HG03025 (cell line): ENCODE results near the gene TMED1.

Experiments used
- ATAC-seq: cut with Tn5 transposase; IDR thresholded peaks from one replicate; pipeline ENCODE4 v1.9.1; 2021; ENCODE audit warnings: mild to moderate bottlenecking, moderate library complexity; ENCODE audit not compliant: unreplicated experiment, low FRiP score

Gene TMED1

DNA sequence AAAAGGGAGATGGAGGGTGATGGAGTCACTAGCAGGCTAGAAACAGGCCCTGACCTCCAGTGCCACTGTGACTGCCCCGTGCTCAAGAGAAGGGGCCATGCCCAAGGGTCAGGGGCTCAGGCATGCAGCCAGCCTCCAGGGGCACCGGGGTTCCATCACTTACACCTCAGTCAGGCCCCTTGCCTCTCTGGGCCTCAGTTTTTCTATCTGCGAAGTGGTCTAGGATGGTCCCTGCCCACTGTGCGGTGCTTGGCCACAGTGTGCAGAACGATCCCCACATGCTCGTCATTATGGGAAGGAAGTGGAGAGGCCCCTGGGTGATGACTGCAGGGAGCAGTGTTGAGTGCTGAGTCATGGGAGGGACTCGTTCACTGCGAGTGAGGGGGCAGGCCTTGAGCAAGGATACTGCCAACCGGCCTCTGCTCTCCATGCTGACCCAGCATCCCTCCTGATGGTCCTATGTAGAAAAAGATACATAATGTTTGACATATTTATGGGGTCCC is 23.1 kb downstream of the TMED1 start:
- no peak for ATAC-seq

DNA sequence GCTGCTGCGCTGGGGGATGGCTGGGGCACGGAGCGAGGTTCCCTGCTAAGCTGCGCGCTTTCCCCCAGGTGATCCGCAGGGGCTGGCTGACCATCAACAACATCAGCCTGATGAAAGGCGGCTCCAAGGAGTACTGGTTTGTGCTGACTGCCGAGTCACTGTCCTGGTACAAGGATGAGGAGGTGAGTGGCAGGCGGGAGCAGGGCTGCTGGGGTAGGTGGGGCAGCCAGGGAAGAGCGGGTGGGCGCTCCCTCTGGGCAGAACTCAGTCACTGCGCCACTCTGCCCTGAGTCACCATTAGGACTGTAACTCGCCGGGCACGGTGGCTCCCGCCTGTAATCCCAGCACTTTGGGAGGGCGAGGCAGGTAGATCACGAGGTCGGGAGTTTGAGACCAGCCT is 23.8 kb downstream of the TMED1 start:
- no peak for ATAC-seq

DNA sequence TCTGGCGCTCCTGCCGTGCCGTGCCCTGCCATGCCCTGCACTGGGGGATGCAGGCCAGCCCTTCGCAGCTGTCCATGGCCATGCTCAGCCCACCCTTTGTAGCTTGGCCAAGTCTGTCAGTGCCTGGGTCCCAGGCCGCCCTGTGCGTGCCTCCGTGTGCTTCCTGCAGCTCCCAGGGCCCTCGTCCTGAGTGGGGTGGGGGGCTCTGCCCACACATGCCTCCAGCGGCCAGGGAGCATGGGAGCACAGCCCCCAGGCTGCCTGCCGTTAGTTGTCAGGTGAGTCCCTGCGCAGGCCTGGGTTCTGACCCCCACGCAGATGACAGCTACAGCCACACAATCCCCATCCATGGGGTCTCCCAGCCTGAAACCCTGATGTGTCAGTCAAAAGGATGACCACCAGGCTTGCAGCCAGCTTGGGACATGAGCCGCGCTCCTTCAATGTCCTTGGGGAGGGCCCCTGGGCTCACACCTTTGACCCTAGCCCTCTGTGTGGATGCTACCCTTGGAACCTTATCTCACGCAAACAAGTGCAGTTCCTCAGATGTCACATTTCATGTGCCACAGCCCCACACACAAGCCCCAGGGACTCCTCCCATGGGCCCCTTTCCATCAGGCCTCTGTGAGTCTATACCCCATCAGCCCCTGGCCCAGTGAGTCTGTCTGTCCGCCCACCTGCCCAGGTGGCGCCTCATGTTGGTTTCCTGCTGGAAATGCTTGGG is 24.5 kb downstream of the TMED1 start:
- no peak for ATAC-seq

DNA sequence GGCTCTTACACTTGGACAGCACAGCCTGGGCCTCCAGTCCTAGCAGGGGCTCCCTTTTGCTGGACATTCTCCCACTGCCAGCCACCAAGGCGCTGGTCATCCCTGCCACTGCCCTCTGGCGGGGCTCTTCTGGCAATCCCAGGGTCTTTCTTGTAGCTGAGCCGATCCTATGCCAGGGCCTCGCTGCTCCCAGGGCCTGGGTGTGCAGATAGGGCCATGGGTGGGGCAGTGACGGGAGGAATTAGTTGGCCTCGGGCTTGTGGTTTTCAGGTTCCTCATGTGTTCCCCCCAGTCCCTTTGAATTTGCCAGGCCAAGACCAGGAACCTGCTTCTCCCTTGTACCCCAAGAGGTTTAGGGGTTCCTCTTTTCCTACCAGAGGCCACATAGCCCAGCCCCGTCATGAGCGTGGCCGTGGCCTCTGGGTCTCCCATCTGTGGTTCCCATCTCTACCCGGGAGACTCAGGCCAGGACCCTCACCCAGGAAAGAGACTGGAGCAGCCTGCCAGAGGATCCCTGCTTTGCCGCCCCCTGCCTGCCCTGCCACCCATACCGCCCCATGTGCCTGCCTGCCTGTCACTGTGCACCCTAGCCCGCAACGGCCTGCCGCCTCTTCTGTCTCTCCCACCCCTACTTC is 26.2 kb downstream of the TMED1 start:
- no peak for ATAC-seq

DNA sequence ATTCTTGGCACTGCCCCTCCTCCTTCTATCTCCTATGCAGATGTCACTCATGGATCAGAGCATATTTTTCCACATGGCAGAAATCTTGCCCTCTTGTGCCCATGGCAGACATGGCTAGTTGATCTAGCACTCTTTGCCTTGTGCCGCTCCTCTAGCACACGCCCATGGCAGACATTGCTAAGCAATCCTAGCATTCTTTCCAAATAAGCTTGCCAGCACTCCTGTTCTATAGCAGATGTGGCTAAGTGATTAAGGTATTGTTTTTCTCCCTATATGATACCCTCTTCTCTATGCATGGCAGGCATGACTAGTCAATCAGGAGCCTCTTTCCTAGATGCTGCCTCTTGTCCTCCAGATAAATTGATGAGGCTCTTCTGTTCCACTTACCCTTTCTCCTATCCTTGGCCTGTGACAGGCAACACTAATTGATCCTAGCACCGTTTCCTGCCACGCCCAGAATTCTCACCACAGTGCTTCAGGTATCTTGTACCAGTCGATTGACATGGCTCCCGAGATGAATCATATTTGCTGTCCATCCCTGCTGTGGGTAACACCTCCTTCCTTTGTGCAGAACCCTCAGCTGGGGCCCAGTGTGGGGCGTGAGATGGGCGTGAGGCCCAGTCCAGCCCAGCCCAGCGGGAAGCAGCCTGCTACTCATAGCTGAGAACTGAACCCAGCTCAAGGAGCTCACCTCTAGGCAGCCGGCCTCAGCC is 26.9 kb downstream of the TMED1 start:
- no peak for ATAC-seq

DNA sequence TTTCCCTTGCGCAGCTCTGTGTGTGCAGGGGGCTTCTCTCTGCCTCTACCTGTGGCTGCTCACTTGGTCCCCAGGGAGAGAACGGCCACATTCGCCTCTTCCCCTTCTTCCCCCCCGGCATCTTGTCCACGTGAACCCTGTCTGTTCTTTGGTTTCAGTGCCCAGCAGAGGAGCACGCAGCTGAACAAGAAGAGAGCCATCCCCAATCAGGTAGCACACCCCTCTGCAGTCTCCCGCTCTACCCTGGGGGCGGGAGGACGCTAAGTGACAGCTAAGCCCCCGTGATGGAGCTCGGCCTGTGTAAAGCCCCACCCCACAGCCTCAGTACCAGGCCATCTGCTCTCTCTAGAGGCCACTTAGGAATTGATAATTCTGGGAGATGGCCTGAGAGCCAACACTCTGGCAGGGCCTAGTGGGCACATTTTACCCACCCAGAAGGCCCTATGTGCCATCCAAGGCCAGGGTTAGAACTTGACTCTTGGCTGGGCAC is 30.2 kb downstream of the TMED1 start:
- no peak for ATAC-seq

DNA sequence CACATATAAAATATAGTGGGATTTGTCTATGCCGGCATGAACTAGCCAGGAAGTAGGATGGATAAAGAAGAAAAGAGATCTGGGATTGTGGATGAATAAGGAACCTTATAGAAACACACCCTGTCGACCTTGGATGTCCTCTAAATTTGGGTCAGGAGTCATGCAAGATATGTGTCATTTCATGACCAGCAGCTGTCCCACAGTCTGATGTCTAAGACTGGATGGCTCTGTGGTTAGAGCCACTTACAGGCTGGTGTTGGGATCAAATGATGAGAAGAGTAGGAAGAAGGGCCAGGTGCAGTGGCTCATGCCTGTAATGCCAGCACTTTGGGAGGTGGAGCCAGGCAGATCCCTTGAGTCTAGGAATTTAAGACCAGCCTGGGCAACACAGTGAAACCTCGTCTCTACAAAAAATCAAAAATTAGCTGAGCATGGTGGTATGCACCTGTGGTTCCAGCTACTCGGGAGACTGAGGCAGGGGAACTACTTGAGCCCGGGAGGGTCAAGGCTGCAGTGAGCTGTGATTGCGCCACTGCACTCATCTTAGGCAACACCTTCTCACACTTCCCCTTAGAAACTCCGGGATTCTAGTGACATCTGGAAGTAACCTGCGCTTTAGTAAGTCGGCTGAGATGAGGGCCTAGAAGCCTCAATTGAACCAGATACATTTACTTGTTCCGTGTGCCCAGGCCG is 30.8 kb downstream of the TMED1 start:
- ATAC-seq, result no peak

DNA sequence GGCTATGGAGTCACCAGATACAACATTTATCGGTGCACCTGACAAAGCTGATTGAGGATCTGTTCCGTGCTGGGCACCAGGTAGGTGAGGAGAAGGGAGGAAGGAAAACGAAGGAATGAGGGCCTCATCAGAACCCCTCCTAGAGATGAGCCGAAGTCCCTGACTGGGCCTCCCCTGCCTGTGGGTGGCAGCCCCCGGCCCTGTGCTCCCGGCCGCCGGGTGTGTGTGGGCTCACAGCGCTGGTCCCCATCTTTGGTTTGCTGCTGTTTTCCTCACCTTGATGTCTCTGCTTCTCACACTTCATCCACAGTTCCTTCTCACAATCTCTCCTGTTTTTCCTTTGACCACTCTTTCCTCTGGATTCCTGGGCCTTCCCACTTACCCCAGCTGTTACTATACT is 32.8 kb downstream of the TMED1 start:
- no peak for ATAC-seq

DNA sequence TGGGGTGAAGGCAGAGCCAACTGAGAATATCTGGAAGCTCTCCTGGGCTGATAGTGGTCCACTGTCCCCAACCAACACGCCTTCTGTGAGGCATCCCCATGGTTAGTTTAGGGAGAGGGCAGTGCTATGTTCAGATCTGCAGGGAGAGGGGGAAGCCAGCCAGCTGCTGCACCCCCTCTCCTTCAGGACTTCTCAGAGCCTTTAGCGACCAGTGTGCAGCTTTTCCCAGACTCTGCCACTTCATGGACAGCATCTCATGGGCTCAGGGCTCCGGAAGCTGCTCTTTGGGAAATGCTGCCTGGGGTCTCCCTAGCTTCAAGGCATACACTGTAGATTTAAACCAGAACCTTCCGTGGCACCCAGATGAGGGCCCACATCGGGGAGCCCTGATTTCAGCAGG is 33.5 kb downstream of the TMED1 start:
- ATAC-seq, result no peak

DNA sequence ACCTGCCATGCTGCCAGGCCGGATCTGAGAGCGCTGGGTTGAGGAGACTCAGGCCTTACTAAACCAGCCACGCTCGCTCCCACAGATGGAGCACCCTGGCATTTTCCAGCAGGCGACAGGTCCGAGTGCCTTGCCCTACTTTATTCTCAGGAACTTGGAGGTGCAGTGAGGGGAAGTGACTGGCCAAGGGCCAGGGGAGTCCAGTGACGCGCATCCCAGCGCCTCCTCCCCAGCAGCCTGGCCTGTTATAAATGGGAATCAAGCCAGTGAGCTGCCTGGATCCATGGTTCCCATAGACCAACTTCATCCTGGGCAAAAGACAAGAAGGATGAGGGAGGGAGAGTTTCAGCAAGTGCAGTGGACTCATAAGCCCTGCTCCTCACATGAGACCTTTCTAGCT is 35.5 kb downstream of the TMED1 start:
- no peak for ATAC-seq

DNA sequence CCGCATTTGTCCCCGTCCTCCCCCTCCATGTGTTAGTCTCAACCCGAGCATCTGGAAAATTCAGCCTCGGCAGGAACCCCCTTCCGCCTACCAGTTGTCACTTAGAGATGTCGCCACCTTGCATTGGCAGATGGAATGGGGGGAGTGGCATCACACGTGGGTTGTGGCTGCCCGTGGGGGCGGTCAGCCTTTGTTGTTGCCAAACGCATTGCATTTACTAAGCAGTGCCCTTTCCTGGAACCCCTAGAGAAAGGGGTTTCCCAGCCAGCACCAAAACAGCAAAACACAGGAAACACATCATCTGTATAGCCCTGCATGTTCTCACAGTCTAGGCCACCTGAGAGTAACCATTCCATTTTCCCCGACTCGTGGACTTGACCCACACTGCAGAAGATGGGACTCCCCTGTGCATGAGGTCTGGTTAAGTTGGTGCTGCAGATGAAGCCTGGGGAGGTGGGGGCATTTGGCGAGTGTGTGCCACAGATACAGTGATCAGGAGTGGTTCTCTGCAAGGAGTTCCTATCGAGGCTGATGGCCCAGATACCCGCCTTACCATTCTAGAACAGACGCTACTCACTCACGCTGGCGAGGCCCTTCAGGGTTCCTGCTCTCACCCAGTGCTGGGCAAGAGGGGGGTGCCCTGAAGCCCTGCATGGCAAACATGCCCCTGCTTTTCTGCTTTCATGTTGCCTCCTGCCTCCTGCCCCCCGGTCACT is 38.3 kb downstream of the TMED1 start:
- no peak for ATAC-seq

DNA sequence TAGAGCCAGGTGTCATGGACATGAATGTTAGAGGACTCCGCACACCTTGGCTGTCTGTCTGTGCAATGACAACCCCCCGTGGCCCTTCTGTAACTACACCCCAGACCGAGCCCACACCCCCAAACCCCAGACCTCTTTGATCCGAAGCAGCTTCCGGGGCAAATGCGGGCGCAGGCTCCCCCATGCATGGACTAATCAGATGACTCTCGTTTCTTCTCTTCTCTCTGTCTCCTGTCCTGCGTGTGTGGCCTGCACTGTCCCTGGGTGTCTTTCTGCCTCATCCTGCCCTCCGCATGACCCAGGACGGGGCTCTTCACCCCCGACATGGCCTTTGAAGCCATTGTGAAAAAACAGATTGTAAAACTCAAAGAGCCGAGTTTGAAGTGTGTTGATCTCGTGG is 38.9 kb downstream of the TMED1 start:
- ATAC-seq, result no peak

DNA sequence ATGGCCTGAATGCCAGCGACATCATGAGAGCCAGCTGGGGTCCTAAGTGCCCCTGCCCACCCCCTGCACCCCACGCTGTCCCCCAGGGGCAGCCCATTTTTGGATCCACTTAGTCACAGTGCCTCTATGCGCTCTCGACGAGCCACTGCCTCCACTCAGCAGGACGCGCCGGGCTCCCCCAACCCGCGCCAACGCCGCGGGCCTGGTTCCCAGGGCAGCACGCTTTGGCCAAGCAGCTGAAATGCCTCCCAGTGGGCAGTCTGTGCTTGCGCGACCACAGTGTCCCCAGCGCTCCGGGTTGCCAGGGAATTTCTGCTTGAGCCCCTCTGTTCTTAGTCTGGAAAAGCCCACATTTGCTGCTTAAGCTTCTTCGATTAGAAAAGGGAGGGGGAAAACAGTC is 39.4 kb downstream of the TMED1 start:
- no peak for ATAC-seq

DNA sequence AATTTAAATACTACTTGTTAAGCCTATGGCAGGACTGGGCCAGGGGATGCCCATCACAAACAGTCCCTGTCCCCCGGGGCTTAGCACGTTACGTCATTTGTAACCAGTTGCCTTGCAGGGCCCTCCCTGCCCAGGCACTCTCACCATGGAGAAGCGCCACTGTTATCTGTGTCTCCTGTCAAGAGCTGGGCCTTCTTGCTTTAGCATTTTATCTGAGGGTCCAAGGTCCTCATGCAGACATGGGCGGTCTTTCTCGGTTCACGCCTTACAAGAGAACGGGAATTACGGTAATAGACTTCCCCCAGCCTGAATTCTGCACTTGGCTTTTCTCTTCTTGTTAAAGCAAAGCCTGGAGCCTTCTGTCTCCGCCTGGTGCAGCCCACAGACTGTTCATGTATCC is 46.1 kb downstream of the TMED1 start:
- ATAC-seq, result no peak

DNA sequence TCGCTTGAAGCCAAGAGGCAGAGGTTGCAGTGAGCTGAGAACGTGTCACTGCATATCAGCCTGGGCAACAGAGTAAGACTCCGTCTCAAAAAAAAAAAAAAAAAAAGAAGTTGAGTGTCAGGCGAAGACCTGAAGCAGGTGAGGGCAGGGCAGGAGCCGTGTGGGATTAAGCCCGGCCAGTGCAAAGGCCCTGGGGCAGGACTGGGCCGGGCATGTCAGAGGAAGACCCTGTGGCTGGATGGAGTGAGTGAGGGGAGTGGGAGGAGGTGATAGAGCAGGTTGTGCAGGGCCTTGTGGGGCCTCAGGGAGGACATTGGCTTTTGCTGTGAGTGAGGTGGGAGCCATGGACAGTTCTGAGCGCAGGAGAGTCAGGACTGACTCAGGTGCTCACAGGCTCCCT is 47.9 kb downstream of the TMED1 start:
- ATAC-seq, result no peak

DNA sequence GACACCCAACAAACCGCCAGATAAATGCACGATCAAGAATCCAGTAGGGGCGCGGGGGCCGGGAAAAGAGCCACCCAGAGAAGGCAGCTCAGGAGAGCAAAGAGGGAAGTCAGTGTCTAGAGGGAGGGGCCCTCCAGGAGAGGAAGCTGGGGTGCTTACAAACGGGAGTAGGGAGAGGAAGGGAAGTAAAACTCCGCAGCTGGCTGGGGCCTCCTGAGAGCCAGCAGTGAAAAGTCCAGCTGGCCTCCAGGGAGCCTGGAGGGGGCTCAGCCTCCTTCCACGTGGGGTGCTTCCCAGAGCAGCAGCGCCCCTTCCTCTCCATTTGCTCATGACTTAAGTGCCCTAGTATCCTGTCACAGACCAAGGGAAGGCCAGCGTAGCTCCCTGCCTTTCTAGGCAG is 51.8 kb downstream of the TMED1 start:
- no peak for ATAC-seq

DNA sequence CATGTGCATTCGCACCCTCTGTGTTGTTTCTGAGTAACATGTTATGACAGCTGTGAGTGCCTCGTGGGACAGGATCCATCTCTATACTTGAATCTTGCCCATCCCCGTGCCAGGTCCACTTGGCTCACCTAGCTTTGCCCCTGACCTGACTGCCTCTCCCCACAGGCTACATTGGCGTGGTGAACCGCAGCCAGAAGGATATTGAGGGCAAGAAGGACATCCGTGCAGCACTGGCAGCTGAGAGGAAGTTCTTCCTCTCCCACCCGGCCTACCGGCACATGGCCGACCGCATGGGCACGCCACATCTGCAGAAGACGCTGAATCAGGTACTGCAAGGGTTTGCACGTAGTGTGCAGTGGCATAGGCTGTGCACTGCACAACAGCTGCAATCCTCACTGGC is 53.2 kb downstream of the TMED1 start:
- no peak for ATAC-seq
